T-helper 1 cell treated with Interleukin-12 subunit alpha and Interleukin-12 subunit beta and Interleukin-4 antibody, amounts not matched to agents 30 ng/mL and 1 ng/mL, for 36 hours (primary cell): ENCODE data around the gene KDSR. TPM values are rescaled to one million over a fixed set of nuclear protein-coding genes. Genes with fewer than 3 reads are reported as not detected.

Experiments
- intact Hi-C: fragments of 100-400 bp; cut with micrococcal nuclease; formaldehyde crosslinking; loops from one replicate; pipeline ENCODE4 v1.15.1; 2024
- total RNA-seq: library from RNA; stranded (reverse); gene quantifications from 2 replicates; pipeline ENCODE4 v1.2.3, GENCODE V29; 2022

Gene KDSR
- total RNA-seq, 1 donor from 2014 or later: 65.9 TPM

DNA sequence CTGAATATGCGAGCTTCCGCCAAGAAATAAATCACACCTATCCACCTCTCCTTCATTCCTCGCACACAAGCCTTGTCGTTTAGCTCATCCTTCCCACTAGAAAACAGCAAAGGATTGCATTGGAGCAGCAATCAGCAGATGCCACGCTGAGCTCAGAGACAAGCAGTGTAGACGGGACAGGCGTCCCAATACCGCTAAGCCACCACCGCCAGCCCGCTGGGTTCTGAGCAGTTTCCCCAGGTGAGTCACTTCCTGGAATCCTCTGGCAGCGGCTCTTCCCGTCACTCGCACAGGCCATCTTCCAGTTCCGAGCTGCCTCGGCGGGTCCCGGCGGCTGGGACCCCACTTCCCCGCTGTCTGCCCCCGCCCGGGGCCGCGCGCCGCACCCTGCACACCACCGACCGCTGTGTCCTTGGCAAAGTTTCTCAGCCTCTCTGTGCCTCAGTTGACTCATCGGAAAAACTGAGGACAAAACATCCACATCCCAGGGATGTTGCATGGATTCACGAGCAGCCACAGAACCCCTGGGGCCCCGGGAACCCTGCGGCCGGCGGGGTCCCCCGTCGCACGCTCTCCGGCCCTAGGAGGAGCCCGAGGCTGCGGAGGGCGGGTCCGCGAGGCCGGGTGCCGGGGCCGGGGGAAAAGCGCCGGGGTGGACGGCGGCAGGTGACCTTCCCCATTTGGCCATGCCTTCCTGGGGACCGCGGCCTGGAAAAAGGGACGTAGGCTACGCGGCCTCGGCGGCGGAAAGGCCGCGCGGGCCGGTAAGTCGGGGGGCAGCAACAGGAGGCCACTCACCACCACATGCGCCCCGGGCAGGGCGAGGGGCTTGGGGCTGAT is 573 bp downstream of the KDSR start:
- intact Hi-C loops: loop anchor here (1.0 to 10.0 kb wide), 11 partner anchors 13 to 1179 kb away; partner anchors contain the start of genes PIGN, RELCH and VPS4B

DNA sequence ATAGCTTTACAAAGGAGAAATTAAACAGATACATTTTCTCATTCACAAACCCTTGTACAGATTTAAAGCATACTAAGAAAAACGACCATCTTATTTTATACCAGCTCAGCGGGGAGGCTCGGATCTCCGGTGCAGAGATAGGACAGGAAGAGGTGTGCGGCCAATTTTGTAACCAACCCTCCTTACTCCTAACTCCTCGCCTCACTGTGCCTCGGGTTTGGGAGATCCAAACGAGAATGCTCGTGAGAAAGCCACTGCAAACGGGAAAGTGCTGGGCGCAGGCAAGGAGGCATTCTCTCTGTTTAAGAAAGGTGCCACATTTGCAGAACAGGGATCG is 1.2 kb downstream of the KDSR start:
- intact Hi-C loops: loop anchor here (1.0 to 10.0 kb wide), 4 partner anchors 43 to 781 kb away; no protein-coding TSS in a partner anchor

DNA sequence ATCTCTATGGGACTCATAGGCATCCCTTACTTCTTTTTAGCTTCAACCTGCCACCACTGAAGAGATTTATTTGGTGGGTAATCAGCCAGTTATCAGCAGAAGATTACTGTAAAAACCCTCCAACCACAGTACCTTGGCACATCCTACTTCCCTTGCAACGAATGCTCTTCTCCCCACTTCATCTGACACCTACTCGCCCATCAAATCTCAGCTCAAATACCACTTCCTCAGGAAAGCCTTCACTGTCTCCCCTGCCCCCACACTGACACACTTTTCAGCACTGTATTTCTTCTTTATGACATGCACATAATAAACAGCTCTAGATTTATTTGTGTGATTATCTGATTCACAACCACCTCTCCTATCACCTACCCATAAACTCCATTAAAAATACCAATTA is 3.1 kb downstream of the KDSR start:
- intact Hi-C loops: loop anchor here (10.0 kb wide), 1 partner anchor 779 kb away; no protein-coding TSS in a partner anchor

DNA sequence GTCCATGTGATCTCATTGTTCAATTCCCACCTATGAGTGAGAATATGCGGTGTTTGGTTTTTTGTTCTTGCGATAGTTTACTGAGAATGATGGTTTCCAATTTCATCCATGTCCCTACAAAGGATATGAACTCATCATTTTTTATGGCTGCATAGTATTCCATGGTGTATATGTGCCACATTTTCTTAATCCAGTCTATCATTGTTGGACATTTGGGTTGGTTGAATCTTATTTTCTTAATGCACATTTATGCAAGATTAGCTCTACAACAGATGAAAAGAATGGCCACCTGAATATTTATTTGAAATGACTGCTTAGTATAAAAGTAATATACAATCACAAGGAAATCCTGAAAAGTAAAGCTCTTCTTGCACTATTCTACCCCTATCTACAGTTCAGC is 3.6 kb downstream of the KDSR start:
- intact Hi-C loops: loop anchor here (10.0 kb wide), 1 partner anchor 779 kb away; no protein-coding TSS in a partner anchor

DNA sequence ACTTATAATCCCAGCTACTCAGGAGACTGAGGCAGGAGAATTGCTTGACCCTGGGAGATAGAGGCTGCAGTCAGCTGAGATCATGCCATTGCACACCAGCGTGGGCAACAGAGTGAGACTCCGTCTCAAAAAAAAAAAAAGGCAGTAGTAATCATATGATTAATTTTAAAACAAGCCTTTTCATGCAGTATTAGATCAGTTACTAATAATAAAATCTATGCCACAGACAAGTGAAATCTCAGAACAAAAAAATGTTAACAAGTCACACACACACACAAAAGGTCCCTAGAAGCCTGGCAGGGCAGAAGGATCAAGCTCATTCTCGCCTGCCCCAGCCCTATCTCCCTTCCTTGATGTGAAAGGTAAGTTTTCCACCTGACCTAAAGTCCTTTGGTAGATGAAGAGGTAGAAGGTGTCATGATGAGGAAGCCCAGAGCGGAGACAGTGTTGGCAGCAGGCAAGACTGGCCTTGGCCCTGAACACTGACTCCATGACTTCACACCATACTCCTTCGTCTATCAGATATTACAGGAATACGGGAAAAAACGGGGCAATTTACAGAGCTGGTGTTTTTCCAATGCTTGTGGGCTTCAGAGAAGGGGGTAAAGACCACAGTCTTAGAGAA is 10.6 kb downstream of the KDSR start:
- intact Hi-C loops: no loop called here

DNA sequence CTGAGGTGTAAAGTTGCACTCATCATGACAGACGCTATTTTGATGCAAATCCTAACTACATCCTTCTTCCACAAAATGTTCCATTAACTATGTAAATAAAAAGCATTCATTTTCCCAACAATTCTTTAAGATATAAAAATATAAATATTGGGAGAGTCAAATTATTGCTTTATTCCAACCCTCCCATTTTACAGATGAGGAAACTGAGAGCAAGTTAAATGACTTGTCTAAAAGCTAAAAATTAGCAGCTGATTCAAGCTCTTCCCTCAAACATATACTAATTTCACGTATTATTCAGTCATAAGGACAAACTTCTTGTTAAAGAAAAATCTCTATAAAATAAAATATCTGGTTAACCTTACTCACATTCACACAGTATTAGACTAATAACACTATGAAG is 16.8 kb downstream of the KDSR start:
- intact Hi-C loops: no loop called here

DNA sequence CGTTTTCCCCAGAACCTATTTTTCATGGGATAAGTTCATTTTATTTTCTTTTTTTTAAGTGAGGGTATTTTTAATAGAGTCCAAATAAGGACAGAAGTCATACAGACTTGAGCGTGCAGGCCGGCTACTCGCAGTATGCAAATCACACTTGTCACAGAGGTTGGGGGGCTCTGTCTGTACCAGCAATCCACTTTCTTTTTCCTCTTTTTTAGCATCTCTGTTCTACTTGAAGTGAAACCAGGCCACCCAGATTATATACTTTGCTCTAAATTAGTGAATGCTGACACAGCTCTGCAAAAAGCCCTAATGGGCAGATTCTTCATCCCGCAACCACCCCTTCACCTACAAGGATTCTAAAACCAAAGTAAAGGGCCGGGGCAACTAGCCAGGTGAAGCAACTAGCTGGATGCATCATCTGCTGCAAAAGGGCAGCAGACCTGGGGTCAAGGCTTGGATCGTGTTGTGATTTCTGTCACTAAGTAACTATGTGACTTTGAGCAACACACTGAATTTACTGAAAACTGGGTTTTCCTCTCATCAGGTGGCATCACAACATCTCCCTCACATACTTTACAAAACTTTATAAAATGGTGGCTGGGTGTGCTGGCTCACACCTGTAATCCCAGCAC is 18.4 kb downstream of the KDSR start:
- intact Hi-C loops: no loop called here

DNA sequence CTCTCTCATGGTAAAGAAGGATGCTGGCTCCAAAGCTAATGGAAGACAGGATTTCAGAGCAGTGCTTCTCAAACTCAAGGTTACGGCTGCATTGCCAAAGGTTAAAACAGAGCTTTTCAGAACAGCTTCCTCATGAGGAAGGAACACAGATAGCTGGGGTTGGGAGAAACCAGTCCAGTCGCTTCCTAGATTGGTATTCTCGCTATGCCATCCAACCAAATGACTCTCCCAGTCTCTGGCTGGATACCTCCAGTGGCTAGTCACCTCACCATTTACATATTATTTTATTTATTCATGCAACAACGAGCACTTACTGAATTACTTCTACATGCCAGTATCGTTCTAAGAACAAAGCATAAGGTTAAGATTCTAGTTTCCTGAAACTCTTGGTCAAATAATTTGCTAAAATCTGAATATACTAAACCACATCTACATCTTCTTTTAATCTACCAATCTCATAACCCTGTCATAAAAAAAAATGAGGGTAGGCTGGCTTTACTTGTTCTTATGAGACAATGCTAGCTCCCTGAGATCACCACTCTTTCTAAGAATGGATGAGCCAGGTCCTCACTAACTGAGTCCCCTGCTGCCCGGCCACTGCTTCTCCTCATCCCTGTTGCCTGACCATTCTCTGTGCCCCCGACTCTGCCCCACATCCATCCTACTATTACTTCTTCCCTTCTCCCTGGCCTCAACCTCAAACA is 20.4 kb downstream of the KDSR start:
- intact Hi-C loops: no loop called here

DNA sequence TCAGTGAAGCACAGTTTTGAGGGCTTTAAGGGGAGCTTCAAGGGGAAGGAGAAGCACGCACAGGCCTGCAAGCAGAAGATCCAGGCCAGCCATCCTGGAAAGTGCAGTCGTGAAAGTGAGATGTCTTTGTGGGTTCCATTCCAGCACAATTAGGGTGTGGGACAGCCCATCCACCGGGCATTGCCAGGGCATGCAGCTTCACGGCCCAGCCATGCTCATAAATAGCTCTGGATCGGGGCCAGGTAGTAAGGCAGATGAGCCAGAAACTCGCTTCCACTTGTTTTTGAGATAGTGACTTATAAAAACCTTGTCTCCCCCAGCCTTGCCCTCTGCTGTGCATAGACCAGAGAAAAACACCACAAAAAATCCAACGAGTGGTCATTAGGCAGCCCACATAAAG is 21.0 kb downstream of the KDSR start:
- intact Hi-C loops: no loop called here

DNA sequence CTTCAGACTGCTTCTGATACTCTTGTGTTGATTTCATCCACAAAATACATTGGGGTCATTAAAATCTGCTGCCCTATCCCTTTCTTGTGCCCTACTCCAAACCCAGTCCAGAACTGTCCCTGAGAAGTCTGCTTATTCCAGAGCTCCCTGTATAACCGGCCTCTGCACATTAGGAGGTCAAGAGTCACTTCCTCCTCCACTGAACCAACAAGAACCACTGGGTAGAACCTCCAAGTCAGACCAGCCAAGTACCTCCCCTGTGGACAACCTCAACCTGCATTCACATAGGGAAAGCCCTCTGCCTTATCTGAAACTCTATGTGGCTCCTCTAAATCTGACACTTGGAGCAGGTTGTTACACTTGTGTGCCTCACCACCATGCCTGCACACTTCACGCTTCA is 22.1 kb downstream of the KDSR start:
- intact Hi-C loops: no loop called here

DNA sequence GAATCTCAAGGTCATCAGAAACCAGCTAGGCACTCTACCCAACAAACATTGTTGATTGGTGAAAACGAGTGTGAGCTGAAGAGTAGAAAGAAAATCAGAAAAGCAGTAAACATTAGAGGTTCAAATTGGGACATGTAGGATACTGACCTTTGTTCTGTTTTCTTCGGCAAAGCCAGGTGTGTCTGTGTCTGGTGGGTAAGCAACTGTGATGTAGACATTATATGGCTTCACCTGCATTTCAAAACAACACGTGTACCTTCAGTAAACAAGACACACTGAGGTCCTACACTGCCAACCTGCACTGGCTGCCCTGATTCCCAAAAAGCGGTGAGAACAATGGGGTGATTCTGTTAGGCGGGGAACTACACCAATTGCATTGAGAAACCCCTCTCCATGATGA is 22.7 kb downstream of the KDSR start:
- intact Hi-C loops: no loop called here

DNA sequence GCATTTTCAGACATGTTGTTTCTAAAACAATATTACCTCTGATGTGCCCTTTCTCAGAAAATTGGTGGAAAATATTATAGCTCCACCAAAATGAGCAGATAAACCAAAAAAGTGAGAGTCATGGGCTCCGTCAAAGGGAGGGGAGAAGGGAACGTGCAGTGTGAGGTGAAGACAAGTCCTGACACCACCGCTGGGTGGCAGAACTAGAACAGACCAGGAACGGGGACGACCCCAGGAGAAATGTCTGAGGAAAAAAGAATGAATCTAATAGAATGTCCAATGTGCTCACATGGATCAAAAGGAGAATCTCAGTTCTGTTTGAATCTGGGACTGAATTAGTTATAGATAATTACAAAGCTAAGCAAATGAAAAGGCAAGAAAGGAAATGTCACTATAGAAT is 24.8 kb downstream of the KDSR start:
- intact Hi-C loops: loop anchor here (1.0 kb wide), 1 partner anchor 97 kb away; no protein-coding TSS in a partner anchor

DNA sequence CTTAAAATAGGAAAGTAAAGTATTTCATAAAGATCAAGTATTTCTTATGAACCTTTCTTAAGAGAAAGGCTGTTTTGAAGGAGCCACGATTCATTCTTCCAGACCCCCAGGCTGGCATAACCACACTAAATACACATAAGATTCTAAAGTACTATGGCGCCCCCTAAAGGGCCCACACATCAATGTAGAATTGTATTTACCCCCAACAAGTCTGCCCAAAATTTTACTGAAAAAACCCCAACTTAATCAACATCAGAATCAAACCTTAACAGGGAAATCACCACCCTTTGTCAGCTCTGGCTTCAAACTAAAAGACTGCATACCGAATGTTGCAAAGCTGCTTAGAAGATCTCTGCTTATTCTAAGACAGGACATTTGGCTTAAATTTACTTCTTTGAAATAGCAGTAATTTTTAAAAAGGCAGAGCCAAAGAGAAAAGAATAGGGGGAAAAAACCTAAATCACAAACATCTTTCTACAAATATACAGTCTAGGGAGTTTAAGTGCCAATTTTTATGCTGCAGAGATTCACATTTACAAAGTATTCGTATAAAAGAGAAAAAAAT is 27.0 kb downstream of the KDSR start:
- intact Hi-C loops: loop anchor here (1.0 kb wide), 2 partner anchors 17 to 324 kb away; no protein-coding TSS in a partner anchor

DNA sequence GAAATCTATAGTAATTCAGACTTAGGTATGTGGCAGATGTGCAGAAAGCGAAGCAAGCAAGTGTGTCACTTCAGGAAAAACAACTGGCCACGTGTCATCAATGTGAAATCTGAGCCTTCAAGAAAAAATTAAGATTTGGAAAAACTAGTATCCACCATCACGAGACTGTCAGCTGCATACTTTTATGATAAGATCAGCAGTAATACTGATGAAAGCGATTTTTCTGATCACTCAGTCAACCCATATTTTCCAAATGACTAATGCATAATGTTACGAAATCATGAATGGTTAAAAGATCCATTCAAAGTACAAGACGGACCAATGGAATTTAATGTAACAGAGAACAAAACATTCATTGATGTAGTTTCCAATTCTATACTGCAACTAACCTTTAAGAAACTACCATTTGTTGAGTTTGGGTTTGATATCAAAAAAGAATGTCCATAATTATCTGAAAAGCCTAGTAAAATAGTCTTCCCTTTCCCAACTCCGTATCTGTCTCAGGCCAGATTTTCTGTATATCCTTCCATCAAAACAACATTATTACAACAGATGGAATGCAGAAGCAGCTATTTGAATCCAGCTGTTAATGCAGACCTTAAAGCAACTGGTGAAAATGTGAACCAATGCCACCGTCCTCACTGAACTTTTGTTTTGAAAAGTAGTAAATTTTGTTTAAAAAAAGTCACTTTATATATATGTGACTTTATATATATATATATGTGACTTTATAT is 30.5 kb downstream of the KDSR start:
- intact Hi-C loops: no loop called here

DNA sequence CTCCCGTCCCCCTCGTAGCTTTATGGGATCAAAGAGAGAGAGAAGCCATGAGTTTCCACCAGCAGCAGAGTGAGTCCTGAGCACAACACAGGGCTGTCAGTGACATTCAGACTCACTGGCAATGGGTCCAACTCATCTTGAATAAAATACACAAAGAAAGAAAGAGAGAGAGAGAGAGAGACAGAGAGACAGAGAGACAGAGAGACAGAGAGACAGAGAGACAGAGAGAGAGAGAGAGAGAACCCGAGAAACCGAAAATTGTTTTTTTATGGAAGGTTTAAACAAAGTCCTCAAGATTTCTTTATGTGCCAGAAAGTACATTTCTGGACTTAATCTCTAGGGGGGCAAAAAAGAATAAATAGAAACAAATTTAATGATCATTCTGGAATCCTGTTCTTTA is 35.9 kb downstream of the KDSR start:
- intact Hi-C loops: no loop called here

DNA sequence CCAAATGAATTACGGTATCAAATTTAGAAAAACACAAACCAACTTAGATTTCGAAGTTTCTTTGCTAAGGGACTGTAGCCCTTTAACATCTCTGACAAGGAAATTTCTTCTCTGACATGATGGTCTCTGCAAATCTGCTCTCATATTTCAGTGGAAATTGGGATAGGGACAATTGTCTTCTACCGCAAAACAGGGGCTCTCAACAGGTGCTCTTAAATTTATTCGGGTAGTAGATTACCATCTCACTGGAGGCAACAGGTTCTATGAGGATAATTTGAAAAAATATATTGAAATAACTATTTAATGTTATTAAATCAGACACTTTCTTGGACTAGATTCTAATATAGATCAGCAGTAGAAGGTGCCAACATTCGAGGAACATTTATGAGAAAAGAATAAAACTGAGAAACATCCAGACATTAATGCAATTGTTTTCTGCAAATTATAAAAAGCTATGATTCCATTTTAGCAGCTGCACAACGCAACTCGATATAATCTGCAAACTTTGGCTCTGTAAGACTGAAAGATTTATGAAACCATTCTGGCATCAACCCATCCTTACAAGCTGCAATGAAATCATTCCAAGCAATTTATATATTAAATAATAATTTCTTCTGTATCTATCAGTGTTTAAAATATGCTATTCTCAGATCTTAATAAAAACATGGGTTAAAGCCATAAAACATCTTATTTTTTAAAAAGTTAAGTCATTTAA is 37.4 kb downstream of the KDSR start:
- intact Hi-C loops: loop anchor here (10.0 kb wide), 1 partner anchor 465 kb away; no protein-coding TSS in a partner anchor

DNA sequence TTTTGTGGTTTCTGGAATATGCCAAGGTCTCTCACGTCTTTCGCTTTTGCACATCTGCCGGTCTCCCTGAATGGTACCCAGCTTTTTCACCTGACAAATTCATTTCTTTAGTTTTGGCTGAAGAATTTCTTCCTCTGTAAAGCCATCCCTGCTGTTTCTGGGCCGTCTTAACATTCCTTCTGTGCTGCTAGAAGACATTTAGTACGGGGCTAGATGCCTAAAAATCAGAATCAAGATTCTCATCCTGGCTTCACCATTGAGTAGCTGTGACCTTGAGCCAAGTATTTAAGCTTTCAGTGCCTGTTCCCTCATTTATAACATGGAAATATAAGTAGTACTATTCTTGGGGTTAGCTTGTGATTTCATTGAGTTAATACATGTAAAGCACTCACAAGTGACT is 41.0 kb downstream of the KDSR start:
- intact Hi-C loops: loop anchor here (10.0 kb wide), 1 partner anchor 461 kb away; no protein-coding TSS in a partner anchor

DNA sequence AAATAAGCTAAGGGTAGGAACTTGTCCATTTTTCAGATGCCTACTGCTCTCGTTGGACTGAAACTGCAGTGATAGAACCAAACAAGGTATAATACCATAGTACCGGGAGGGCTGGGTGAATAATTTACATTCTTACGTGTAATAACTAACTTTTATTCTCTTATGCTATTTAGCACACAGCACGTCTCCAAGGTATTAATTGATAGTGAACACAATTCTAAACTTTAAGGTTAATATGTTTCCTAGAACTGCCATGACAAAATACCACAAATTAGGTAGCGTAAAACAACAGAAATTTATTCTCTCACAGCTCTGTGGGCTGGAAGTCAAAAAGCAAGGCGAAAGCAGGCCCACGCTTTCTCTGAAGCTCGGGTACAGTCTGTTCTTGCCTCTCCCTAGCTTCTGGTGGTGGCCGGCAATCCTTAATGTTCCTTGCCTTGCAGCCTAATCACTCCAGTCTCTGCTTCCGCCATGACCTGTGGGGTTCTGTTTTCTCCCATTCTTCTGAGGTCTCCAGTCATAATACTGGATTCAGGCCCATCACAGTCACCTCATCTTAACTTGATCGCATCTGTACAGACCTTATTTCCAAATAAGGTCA is 41.8 kb downstream of the KDSR start:
- intact Hi-C loops: loop anchor here (10.0 kb wide), 1 partner anchor 460 kb away; no protein-coding TSS in a partner anchor
